Fibroblast of lung (primary cell): ENCODE measurements around the gene SLC22A23. TPM values are rescaled to one million over a fixed set of nuclear protein-coding genes. Genes with fewer than 3 reads are reported as not detected.

Source experiments
- DNase-seq, 2 donors: peaks; one replicate each; pipeline versions ENCODE4 v3.0.0 to v3.0.0-alpha.2; 2010; ENCODE audit warnings: low read depth in 2 of 2
- H2AFZ ChIP-seq: 2 replicates; pipeline ENCODE4 v1.5.1; 2012; ENCODE audit warnings: low read length, control low read depth, inconsistent platforms
- H3K27ac ChIP-seq: 2 replicates; pipeline ENCODE4 v1.5.1; 2011; ENCODE audit warnings: low read length, control low read depth; ENCODE audit not compliant: insufficient read depth
- H3K27me3 ChIP-seq: 2 replicates; pipeline ENCODE4 v1.5.1; 2011; ENCODE audit warnings: mild to moderate bottlenecking, low read length; ENCODE audit not compliant: control insufficient read depth, insufficient read depth
- H3K36me3 ChIP-seq: 2 replicates; pipeline ENCODE4 v1.5.1; 2011; ENCODE audit warnings: low read length; ENCODE audit not compliant: control insufficient read depth, insufficient read depth
- H3K4me1 ChIP-seq: 2 replicates; pipeline ENCODE4 v1.5.1; 2011; ENCODE audit warnings: low read length; ENCODE audit not compliant: control insufficient read depth, insufficient read depth; ENCODE audit errors: extremely low read depth
- H3K4me2 ChIP-seq: 2 replicates; pipeline ENCODE4 v1.5.1; 2011; ENCODE audit warnings: low read length, control low read depth; ENCODE audit not compliant: insufficient read depth; ENCODE audit errors: extremely low read depth
- H3K4me3 ChIP-seq, 4 experiments: fragments of 200-600 bp in 1 of 4; sonication (generic) in 1 of 4; replicated peaks in 1 of 4; 2 replicates each; pipeline ENCODE4 v1.5.1; 2011 to 2016; ENCODE audit warnings: low read length in 4 of 4, low read depth in 3 of 4, mild to moderate bottlenecking in 3 of 4, control low read depth in 2 of 4, inconsistent platforms in 1 of 4, mixed read lengths in 1 of 4; ENCODE audit not compliant: insufficient read depth in 1 of 4; ENCODE audit errors: control extremely low read depth in 1 of 4
- H3K79me2 ChIP-seq: 2 replicates; pipeline ENCODE4 v1.5.1; 2012; ENCODE audit warnings: mild to moderate bottlenecking, low read length, inconsistent platforms; ENCODE audit not compliant: control insufficient read depth, insufficient read depth
- H3K9ac ChIP-seq: 2 replicates; pipeline ENCODE4 v1.5.1; 2011; ENCODE audit warnings: mild to moderate bottlenecking, low read length, control low read depth; ENCODE audit not compliant: insufficient read depth
- H3K9me3 ChIP-seq: 2 replicates; pipeline ENCODE4 v1.5.1; 2012; ENCODE audit warnings: low read depth, low read length; ENCODE audit not compliant: control insufficient read depth, insufficient read depth
- H4K20me1 ChIP-seq: 2 replicates; pipeline ENCODE4 v1.5.1; 2011; ENCODE audit warnings: low read length; ENCODE audit not compliant: control insufficient read depth, insufficient read depth; ENCODE audit errors: extremely low read depth
- CTCF ChIP-seq, 2 donors: IDR thresholded peaks in 1 of 2; conservative IDR thresholded peaks in 1 of 2; 1 replicate in 1 of 2; 2 replicates in 1 of 2; pipeline ENCODE4 v1.5.1; 2011 to 2012; ENCODE audit warnings: low read length in 2 of 2, control low read depth in 1 of 2, inconsistent platforms in 1 of 2, low read depth in 1 of 2, mild to moderate bottlenecking in 1 of 2
- EZH2 ChIP-seq: IDR thresholded peaks from 2 replicates; pipeline ENCODE4 v1.5.1; 2012; ENCODE audit warnings: low read length, control low read depth, mild to moderate bottlenecking; ENCODE audit errors: missing control alignments
- polyA plus RNA-seq, 2 donors: library from polyadenylated mRNA; depleted of rRNA in 1 of 2; stranded (reverse) in 1 of 2; unstranded in 1 of 2; fragments of >200 nt; gene quantifications; 2 replicates each; pipeline ENCODE4 v1.2.1, GENCODE V29; 2011 to 2012; ENCODE audit warnings: missing spikeins in 1 of 2
- total RNA-seq: library from RNA; depleted of rRNA; stranded (reverse); fragments of >200 nt; gene quantifications from 2 replicates; pipeline ENCODE4 v1.2.1, GENCODE V29; 2014

SLC22A23 gene
- total and polyA plus RNA-seq, 2 donors (not counting 1 experiment from before 2014, with no cell fraction given): 0.37 to 3.0 TPM

- H3K27ac ChIP-seq: no peak overlapping the region
- H3K4me1 ChIP-seq: no peaks in the 10 kb centered on the region
- H3K4me2 ChIP-seq: no peak overlapping the region
- H4K20me1 ChIP-seq: no peaks in the 10 kb centered on the region
- TF ChIP-seq CTCF (conservative IDR thresholded peaks at IDR 0.05 in 1 of 2, IDR thresholded peaks at IDR 0.05 in 1 of 2; ENCODE audit: low read depth in 1 of 2, low read length in 2 of 2) (no peak), EZH2 (no peak)
- H3K79me2 ChIP-seq: no peaks in the 10 kb centered on the region
- H3K4me3 ChIP-seq: no peak overlapping the region
- peaks cover 24% of the 10 kb centered on the region for H3K27me3 ChIP-seq
- no peak overlapping the region for H2AFZ ChIP-seq
- H3K9me3 ChIP-seq: no peaks in the 10 kb centered on the region
- H3K9ac ChIP-seq: no peak overlapping the region
- H3K36me3 ChIP-seq: no peaks in the 10 kb centered on the region
- no peak for DNase-seq
These were observed 137.9 kb downstream of the SLC22A23 start for GRCh38 chr6:3318821-3319540.

- Histone ChIP-seq H3K4me3 (no peak overlapping the region), H4K20me1 (no peaks in the 10 kb centered on the region), H3K36me3 (no peaks in the 10 kb centered on the region), H2AFZ (no peak overlapping the region), H3K4me2 (no peak overlapping the region), H3K9ac (no peak overlapping the region), H3K79me2 (no peaks in the 10 kb centered on the region), H3K4me1 (no peaks in the 10 kb centered on the region), H3K27me3 (peaks cover 24% of the 10 kb centered on the region), H3K27ac (no peak overlapping the region), H3K9me3 (no peaks in the 10 kb centered on the region)
- DNase-seq: no peak
- no peak for TF ChIP-seq EZH2
These were observed 138.6 kb downstream of the SLC22A23 start for GRCh38 chr6:3318226-3318625.

GRCh38 chr6:3317741-3318211 lies 139.1 kb downstream of the SLC22A23 start:
- TF ChIP-seq CTCF (conservative IDR thresholded peaks at IDR 0.05 in 1 of 2, IDR thresholded peaks at IDR 0.05 in 1 of 2; ENCODE audit: low read depth in 1 of 2, low read length in 2 of 2) (no peak), EZH2 (peak; percentile 62)
- peaks cover 24% of the 10 kb centered on the region for H3K27me3 ChIP-seq

More at GRCh38 chr6:3317741-3318211, 139.1 kb downstream of the SLC22A23 start:
- H3K36me3 ChIP-seq: no peaks in the 10 kb centered on the region
- H3K9me3 ChIP-seq: no peaks in the 10 kb centered on the region
- DNase-seq: peak; percentile 16 to 84
- no peaks in the 10 kb centered on the region for H3K4me1 ChIP-seq
- no peak overlapping the region for H3K4me2 ChIP-seq
- no peaks in the 10 kb centered on the region for H4K20me1 ChIP-seq
- no peaks in the 10 kb centered on the region for H3K79me2 ChIP-seq
- no peak overlapping the region for H3K27ac ChIP-seq
- no peak overlapping the region for H2AFZ ChIP-seq
- H3K9ac ChIP-seq: no peak overlapping the region
- H3K4me3 ChIP-seq: no peak overlapping the region
